H1 (cell line): ENCODE results near the gene CRELD1. TPM values are rescaled to one million over a fixed set of nuclear protein-coding genes. Genes with fewer than 3 reads are reported as not detected.
A peak's percentile ranks its signal among the peaks of the same experiment; 100 is the strongest.

Source experiments
- BACH1 ChIP-seq: IDR thresholded peaks from 2 replicates; pipeline ENCODE4 v1.6.1; 2012; ENCODE audit warnings: low read length, improper control_type of control experiment
- BCL11A ChIP-seq, 2 experiments: IDR thresholded peaks; one replicate each; pipeline ENCODE4 v1.6.1; 2011; ENCODE audit warnings: low read depth in 2 of 2, low read length in 2 of 2, mild to moderate bottlenecking in 2 of 2
- BRCA1 ChIP-seq: IDR thresholded peaks from 2 replicates; pipeline ENCODE4 v1.6.1; 2012; ENCODE audit warnings: low read depth, low read length, improper control_type of control experiment
- CEBPB ChIP-seq: IDR thresholded peaks from 2 replicates; pipeline ENCODE4 v1.6.1; 2012; ENCODE audit warnings: low read depth, low read length
- CHD1 ChIP-seq: IDR thresholded peaks from 2 replicates; pipeline ENCODE4 v1.6.1; 2012; ENCODE audit warnings: low read depth, low read length, improper control_type of control experiment
- EZH2 ChIP-seq: fragments of 200-600 bp; sonication (generic); IDR thresholded peaks from 2 replicates; pipeline ENCODE4 v1.7.1; 2012; ENCODE audit warnings: low read depth, mild to moderate bottlenecking, moderate library complexity, low read length, inconsistent platforms; ENCODE audit not compliant: severe bottlenecking
- GABPA ChIP-seq: IDR thresholded peaks from 2 replicates; pipeline ENCODE4 v1.6.1; 2011; ENCODE audit warnings: mild to moderate bottlenecking, low read length, moderate library complexity, borderline replicate concordance; ENCODE audit not compliant: insufficient read depth
- GTF2F1 ChIP-seq: IDR thresholded peaks from 2 replicates; pipeline ENCODE4 v1.6.1; 2012; ENCODE audit warnings: low read depth, low read length, improper control_type of control experiment, borderline replicate concordance
- JUN ChIP-seq: IDR thresholded peaks from 2 replicates; pipeline ENCODE4 v1.6.1; 2011; ENCODE audit warnings: low read depth, mild to moderate bottlenecking, improper control_type of control experiment, low read length
- KDM1A ChIP-seq: fragments of 200-600, 300-600 bp; sonication (generic); IDR thresholded peaks from 2 replicates; pipeline ENCODE4 v1.7.1; 2016; ENCODE audit warnings: mild to moderate bottlenecking, low read length, borderline replicate concordance
- NRF1 ChIP-seq: IDR thresholded peaks from 2 replicates; pipeline ENCODE4 v1.6.1; 2011; ENCODE audit warnings: mild to moderate bottlenecking, low read depth, low read length, improper control_type of control experiment
- PHF8 ChIP-seq: fragments of 200-600 bp; sonication (generic); conservative IDR thresholded peaks from 2 replicates; pipeline ENCODE4 v1.7.1; 2012; ENCODE audit warnings: low read depth, mild to moderate bottlenecking, inconsistent platforms, low read length, moderate library complexity
- RBBP5 ChIP-seq: IDR thresholded peaks from 2 replicates; pipeline ENCODE4 v1.7.1; 2012; ENCODE audit warnings: low read depth, mild to moderate bottlenecking, inconsistent platforms, low read length, moderate library complexity, borderline replicate concordance
- RFX5 ChIP-seq: IDR thresholded peaks from 2 replicates; pipeline ENCODE4 v1.6.1; 2011; ENCODE audit warnings: low read depth, low read length, improper control_type of control experiment, borderline replicate concordance
- RNF2 ChIP-seq: fragments of 200-900, 300-1000 bp; sonication (generic); IDR thresholded peaks from 2 replicates; pipeline ENCODE4 v1.7.1; 2016; ENCODE audit warnings: borderline replicate concordance, low read depth, mild to moderate bottlenecking, antibody characterized with exemption, low read length; ENCODE audit not compliant: poor library complexity, severe bottlenecking; ENCODE audit errors: missing control alignments
- SIX5 ChIP-seq: IDR thresholded peaks from 2 replicates; pipeline ENCODE4 v1.6.1; 2011; ENCODE audit warnings: mild to moderate bottlenecking, low read depth, low read length
- SP2 ChIP-seq: IDR thresholded peaks from 2 replicates; pipeline ENCODE4 v1.6.1; 2012; ENCODE audit warnings: mild to moderate bottlenecking, low read length, inconsistent platforms
- TCF12 ChIP-seq: IDR thresholded peaks from 2 replicates; pipeline ENCODE4 v1.6.1; 2011; ENCODE audit warnings: low read depth, mild to moderate bottlenecking, low read length
- TEAD4 ChIP-seq: IDR thresholded peaks from 2 replicates; pipeline ENCODE4 v1.6.1; 2012; ENCODE audit warnings: low read depth, low read length, inconsistent platforms, mixed read lengths
- polyA plus RNA-seq, 7 experiments: library from polyadenylated mRNA; depleted of rRNA in 3 of 7; stranded (reverse) in 5 of 7; unstranded in 2 of 7; fragments of >200 nt in 5 of 7; fragments of 200-250 nt in 2 of 7; gene quantifications; 1 replicate in 5 of 7; 2 replicates in 1 of 7; 4 replicates in 1 of 7; pipeline versions ENCODE4 v1.2.1 to v1.2.3, GENCODE V29; 2011 to 2013; ENCODE audit warnings: missing spikeins in 2 of 7, mixed read lengths in 2 of 7
- total RNA-seq: library from RNA; stranded (reverse); fragmentation: NEBNext Ultra II Directional; extraction: Animal tissue kit (Norgen Biotek cat#: 25700); gene quantifications from 2 replicates; pipeline ENCODE4 v1.2.1, GENCODE V29; 2021
- TF ChIP-seq, protein P1 (sequence below): IDR thresholded peaks from 2 replicates; pipeline ENCODE4 v1.6.1; 2011; ENCODE audit warnings: low read length, improper control_type of control experiment
- TF ChIP-seq, protein P2 (sequence below): IDR thresholded peaks from 2 replicates; pipeline ENCODE4 v1.6.1; 2012; ENCODE audit warnings: inconsistent platforms
- TF ChIP-seq, protein P3 (sequence below): IDR thresholded peaks from 2 replicates; pipeline ENCODE4 v1.6.1; 2012; ENCODE audit warnings: inconsistent platforms

Gene CRELD1
- total and polyA plus RNA-seq, 2 of the 8 experiments (the other 6 are each of a cell fraction or from before 2014, with no cell fraction given): 12.9 to 15.1 TPM

DNA sequence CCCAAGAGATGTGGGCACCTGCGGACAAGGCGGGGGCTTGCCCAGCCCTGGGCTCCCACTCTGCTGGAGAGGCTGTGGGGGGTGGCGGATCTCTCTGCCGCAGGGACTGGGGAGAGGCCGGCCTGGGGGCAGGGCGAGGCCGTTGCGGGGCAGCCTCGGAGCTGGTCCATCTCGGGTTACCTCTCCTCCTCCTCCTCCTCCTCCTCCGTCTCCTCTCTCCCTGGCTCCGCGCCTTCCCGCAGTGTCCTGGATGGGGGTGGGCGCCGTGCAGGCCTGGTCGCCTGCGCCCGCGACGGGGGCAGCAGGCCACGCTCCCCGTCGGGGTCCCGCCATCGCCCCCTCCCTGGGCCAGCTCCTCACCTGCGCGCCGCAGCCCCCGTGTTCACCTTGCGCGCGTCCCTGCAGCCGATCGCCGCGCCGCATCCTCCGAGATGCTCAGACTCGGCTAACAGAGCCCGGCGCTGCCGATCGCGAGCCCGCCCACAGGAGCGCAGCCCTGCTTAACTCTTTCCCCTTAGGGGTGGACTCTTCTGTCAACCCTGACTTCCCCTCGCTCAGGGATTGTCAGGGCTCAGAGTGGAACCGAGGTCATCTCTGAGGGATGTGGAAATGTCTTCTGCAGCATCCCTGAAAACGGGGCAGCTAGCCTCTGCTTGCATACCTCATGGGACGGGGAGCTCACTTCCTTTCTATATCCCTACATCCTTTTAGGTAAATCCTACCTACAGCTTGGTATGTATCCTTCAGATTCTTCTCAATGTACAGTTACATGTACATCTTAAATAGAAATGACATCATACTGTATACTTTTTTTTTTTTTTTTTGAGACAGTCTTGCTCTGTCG, 18.6 kb downstream of the CRELD1 start, which contains the start of gene PRRT3 (continued):
- TF ChIP-seq, protein P1, sequence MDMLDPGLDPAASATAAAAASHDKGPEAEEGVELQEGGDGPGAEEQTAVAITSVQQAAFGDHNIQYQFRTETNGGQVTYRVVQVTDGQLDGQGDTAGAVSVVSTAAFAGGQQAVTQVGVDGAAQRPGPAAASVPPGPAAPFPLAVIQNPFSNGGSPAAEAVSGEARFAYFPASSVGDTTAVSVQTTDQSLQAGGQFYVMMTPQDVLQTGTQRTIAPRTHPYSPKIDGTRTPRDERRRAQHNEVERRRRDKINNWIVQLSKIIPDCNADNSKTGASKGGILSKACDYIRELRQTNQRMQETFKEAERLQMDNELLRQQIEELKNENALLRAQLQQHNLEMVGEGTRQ: no peak
- no peak for TF ChIP-seq BRCA1
- TF ChIP-seq TCF12: no peak
- TF ChIP-seq CHD1: no peak
- no peak for TF ChIP-seq JUN
- TF ChIP-seq RNF2: no peak
- no peak for TF ChIP-seq SP2
- no peak for TF ChIP-seq SIX5
- TF ChIP-seq, protein P2, sequence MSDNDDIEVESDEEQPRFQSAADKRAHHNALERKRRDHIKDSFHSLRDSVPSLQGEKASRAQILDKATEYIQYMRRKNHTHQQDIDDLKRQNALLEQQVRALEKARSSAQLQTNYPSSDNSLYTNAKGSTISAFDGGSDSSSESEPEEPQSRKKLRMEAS: peak; percentile 43; the same call in 1 of the 2 replicates
- no peak for TF ChIP-seq TEAD4
- TF ChIP-seq, protein P3, sequence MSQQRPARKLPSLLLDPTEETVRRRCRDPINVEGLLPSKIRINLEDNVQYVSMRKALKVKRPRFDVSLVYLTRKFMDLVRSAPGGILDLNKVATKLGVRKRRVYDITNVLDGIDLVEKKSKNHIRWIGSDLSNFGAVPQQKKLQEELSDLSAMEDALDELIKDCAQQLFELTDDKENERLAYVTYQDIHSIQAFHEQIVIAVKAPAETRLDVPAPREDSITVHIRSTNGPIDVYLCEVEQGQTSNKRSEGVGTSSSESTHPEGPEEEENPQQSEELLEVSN: no peak; the same call in 1 of the 2 replicates
- TF ChIP-seq RFX5: no peak
- peak; percentile 80 for TF ChIP-seq PHF8
- TF ChIP-seq RBBP5: peak; percentile 96
- peak; percentile 100 for TF ChIP-seq KDM1A
- TF ChIP-seq GTF2F1: no peak
- TF ChIP-seq NRF1: no peak
- TF ChIP-seq BACH1: no peak
- TF ChIP-seq GABPA: no peak
- no peak for TF ChIP-seq BCL11A (IDR thresholded peaks at IDR 0.05; ENCODE audit: low read depth in 2 of 2, low read length in 2 of 2)
- TF ChIP-seq EZH2: no peak
- TF ChIP-seq CEBPB: no peak
